ENCODE measurements around the gene PDGFD.

PDGFD gene

GRCh38 chr11:104073950-104074705 is 89.8 kb downstream of the PDGFD start:
- Histone ChIP-seq H3K4me1 (ENCODE audit: insufficient read depth, low read length) (no peaks in the 10 kb centered on the region), H3K4me2 (ENCODE audit: insufficient read depth, low read length) (no peak overlapping the region), H2AFZ (ENCODE audit: low read depth, low read length) (no peak overlapping the region), H3K36me3 (ENCODE audit: insufficient read depth, low read length) (no peaks in the 10 kb centered on the region), H3K27ac (ENCODE audit: low read length) (no peak overlapping the region), H3K79me2 (ENCODE audit: insufficient read depth, low read length) (no peaks in the 10 kb centered on the region), H3K27me3 (ENCODE audit: insufficient read depth, low read length, poor library complexity) (no peaks in the 10 kb centered on the region), H3K4me3 (ENCODE audit: low read depth in 1 of 2, low read length in 2 of 2) (no peak overlapping the region), H3K9ac (ENCODE audit: low read depth, low read length) (no peak overlapping the region), H4K20me1 (ENCODE audit: insufficient read depth, low read length) (no peaks in the 10 kb centered on the region), H3K9me3 (ENCODE audit: insufficient read depth, low read length, severe bottlenecking) (no peaks in the 10 kb centered on the region)
- ATAC-seq (ENCODE audit: insufficient read depth, low read depth) (no peak), DNase-seq (no peak)
- no peak for TF ChIP-seq CTCF (IDR thresholded peaks at IDR 0.05; ENCODE audit: borderline replicate concordance, extremely low read depth, low read length, poor library complexity, severe bottlenecking)
- no peak for TF ChIP-seq EZH2 (IDR thresholded peaks at IDR 0.05; ENCODE audit: borderline replicate concordance, low read depth, low read length, severe bottlenecking)

GRCh38 chr11:104067534-104067933 is 96.4 kb downstream of the PDGFD start:
- Histone ChIP-seq H3K79me2 (ENCODE audit: insufficient read depth, low read length) (no peaks in the 10 kb centered on the region), H3K9ac (ENCODE audit: low read depth, low read length) (no peak overlapping the region), H3K4me2 (ENCODE audit: insufficient read depth, low read length) (no peak overlapping the region), H3K4me3 (ENCODE audit: low read depth in 1 of 2, low read length in 2 of 2) (no peak overlapping the region), H3K4me1 (ENCODE audit: insufficient read depth, low read length) (no peaks in the 10 kb centered on the region), H3K27me3 (ENCODE audit: insufficient read depth, low read length, poor library complexity) (no peaks in the 10 kb centered on the region), H3K27ac (ENCODE audit: low read length) (no peak overlapping the region), H3K9me3 (ENCODE audit: insufficient read depth, low read length, severe bottlenecking) (no peaks in the 10 kb centered on the region), H2AFZ (ENCODE audit: low read depth, low read length) (no peak overlapping the region), H3K36me3 (ENCODE audit: insufficient read depth, low read length) (no peaks in the 10 kb centered on the region), H4K20me1 (ENCODE audit: insufficient read depth, low read length) (no peaks in the 10 kb centered on the region)
- TF ChIP-seq EZH2 (IDR thresholded peaks at IDR 0.05; ENCODE audit: borderline replicate concordance, low read depth, low read length, severe bottlenecking): no peak
- no peak for TF ChIP-seq CTCF (IDR thresholded peaks at IDR 0.05; ENCODE audit: borderline replicate concordance, extremely low read depth, low read length, poor library complexity, severe bottlenecking)
- no peak for ATAC-seq (ENCODE audit: insufficient read depth, low read depth)
- DNase-seq: no peak

- no peaks in the 10 kb centered on the region for H3K9me3 ChIP-seq (ENCODE audit: insufficient read depth, low read length, severe bottlenecking)
- H3K4me3 ChIP-seq (ENCODE audit: low read depth in 1 of 2, low read length in 2 of 2): no peak overlapping the region
- H3K36me3 ChIP-seq (ENCODE audit: insufficient read depth, low read length): no peaks in the 10 kb centered on the region
- no peak overlapping the region for H3K9ac ChIP-seq (ENCODE audit: low read depth, low read length)
- H2AFZ ChIP-seq (ENCODE audit: low read depth, low read length): no peak overlapping the region
- no peak for DNase-seq
- no peaks in the 10 kb centered on the region for H4K20me1 ChIP-seq (ENCODE audit: insufficient read depth, low read length)
- no peak for TF ChIP-seq EZH2 (IDR thresholded peaks at IDR 0.05; ENCODE audit: borderline replicate concordance, low read depth, low read length, severe bottlenecking)
- no peak for TF ChIP-seq CTCF (IDR thresholded peaks at IDR 0.05; ENCODE audit: borderline replicate concordance, extremely low read depth, low read length, poor library complexity, severe bottlenecking)
- H3K27ac ChIP-seq (ENCODE audit: low read length): no peak overlapping the region
- no peaks in the 10 kb centered on the region for H3K4me1 ChIP-seq (ENCODE audit: insufficient read depth, low read length)
- ATAC-seq (ENCODE audit: insufficient read depth, low read depth): no peak
- H3K27me3 ChIP-seq (ENCODE audit: insufficient read depth, low read length, poor library complexity): no peaks in the 10 kb centered on the region
- H3K79me2 ChIP-seq (ENCODE audit: insufficient read depth, low read length): no peaks in the 10 kb centered on the region
- no peak overlapping the region for H3K4me2 ChIP-seq (ENCODE audit: insufficient read depth, low read length)
Observed at GRCh38 chr11:104064034-104064630, 99.8 kb downstream of the PDGFD start.
